ENCODE measurements around the gene CRKL. TPM values are rescaled to one million over a fixed set of nuclear protein-coding genes. Genes with fewer than 3 reads are reported as not detected.
"Not testable (repeated sequence)": the region's sequence is repeated elsewhere in the genome, so short reads cannot be mapped to it uniquely, and the experiment has no call there.

Gene CRKL
- total RNA-seq, 1 donor from 2014 or later: 54.1 TPM

DNA sequence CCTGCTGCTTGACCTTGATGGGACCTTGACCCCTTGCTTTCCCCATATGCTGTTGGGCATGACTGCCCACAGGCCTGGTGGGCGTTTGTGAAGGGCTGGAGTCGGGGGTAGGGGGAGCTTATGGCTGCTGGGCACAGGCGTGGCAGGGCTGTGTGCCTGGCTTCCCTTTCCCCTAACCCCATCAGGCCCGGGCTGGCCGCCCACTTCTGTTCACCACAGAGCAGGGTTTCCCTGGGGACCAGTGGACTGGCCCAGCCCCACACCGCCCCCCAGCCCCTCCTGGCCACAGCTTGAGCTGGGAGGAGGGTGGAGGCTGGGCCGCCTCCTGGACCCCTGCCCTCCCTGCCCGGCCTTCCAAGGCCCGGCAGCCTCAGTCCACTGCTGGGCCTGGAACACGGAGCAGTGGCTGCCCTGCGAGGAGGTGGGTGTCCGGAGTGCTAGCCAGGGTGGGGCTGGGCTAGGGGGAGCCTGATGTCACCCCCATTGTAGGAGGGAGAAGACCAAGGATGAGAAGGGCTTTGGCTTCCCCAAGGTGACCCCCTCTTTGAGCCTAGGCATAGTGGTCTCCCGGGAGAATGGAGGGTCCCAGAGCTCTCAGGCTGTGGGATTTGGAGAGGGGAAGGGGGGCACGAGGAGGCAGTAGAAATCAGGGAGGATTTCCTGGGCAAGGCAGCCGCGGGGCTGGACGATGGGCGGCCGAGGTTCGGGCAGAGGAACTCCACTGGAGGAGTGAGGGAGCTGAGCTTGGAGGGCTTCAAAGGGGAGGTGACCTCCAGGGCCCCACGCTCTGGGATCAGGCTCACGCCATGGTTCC lies 49.9 kb downstream of the CRKL start, which contains the start of gene AIFM3:
AIFM3 (plus strand) TSS at position 373 of the 814 bp plus-strand sequence. CDS start 690 bp downstream, outside the sequence.
- DNase-seq (ENCODE audit: low spot score): no peak

DNA sequence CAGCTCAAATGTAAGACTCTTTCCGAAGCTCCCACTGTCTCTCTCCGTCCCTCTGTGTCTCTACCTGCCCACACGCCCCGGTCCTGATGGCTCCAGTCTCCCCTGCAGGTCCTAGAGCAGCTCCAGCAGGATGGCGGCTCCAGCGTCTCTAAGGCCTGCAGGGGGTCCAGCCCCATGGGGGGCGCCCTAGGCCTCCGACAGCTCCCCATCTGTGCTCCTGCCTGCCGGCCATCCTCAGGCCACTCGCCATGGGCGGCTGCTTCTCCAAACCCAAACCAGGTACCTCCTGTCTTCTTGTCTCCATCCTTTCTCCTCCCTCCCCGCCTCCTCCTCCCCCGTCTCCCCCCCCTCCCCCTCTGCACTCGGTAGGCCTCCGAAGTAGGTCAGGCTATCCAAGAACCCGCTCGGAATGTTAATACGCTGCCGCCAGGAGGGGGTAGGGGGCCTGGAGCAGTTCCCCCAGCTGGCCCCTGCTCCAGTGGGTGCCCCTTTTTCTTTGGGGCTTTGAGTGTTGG lies 50.5 kb downstream of the CRKL start:
- DNase-seq (ENCODE audit: low spot score): no peak

DNA sequence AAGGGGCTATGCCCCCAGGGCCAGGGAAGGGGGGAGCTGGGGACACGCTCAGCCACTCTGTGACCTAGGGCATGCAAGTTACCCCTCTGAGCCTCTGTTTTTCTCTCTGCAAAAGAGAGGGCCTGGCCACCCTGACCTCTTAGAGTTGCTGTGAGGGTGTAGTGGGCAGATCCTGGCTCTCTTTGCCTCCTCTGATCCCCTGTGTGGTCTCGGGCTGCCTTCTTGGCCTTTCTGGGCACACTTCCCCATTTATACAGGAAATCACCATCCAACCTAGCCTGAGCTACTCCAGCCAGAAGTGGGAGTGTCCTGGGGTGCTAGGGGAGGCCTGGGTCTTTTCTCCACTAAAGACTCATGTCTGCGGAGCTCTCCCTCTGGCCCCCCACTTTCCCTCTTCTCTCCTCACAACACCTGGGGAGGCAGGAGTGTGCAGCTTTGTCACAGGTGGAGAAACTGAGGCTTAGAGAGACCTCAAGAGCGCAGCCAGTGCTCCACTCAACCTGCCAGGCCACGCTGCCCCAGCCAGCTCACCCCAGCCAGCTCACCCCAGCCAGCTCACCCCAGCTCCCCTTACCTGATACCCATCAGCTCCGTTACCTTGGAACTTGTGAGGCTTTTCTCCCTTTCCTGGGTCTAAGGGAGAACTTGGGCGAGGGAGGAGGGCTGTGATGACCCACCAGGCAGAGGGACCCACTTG lies 51.2 kb downstream of the CRKL start:
- DNase-seq (ENCODE audit: low spot score): no peak

DNA sequence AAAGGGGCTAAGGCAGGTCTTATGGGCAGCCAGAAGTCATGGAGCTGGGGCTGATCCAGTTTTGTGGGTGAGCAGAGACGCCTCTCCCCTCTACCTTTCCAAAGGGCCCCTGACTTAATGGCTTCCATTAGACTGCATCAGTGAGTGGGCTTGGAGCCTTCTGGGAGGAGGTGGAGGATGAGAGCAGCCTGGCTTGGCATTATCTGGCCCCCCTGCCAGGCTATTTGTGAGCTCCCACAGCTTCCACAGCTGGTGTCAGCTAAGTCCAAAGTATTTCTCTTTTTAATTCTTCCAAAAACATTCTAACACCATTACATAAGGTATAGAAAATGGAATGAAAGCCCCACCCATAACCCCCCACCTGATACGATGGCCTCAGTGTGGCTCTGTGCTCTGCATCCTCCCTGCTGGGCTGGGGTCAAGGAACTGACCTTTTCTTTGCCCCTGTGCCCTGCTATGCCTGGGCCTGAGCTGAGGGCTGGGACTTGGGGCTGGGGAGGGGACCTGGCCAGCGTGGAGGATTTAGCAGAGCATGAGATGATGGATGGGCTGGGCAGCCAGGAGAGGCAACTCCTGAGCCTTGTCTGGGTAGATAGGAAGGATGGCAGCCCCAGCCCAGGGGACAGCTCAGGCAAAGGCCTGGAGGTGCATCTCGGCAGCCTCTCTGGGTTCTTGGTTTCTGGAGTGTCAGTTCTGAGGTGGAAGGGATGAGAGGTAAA lies 53.9 kb downstream of the CRKL start:
- no peak for DNase-seq (ENCODE audit: low spot score)

DNA sequence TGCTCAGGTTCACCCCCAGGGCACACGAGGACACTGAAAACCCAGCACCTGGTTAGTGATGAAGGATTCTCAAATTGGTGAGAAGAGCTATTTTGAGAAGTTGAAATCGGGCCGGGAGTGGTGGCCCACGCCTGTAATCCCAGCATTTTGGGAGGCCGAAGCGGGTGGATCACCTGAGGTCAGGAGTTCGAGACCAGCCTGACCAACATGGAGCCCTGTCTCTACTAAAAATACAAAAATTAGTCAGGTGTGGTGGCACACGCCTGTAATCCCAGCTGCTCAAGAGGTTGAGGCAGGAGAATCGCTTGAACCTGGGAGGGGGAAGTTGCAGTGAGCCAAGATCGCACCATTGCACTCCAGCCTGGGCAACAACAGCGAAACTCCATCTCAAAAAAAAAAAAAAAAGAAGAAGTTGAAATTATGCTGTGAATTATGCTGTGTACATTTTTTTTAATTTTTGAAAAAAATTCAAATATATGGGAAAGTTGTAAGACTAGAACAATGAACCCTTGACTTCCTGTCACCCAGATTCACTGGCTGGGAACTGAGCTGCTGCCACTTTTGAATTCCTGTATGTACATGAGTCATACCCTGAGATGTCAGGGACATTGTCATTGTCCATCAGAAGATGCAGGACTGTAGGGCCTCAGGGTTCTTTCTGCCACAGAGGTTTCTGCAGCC lies 54.9 kb downstream of the CRKL start:
- not testable (repeated sequence) for DNase-seq (ENCODE audit: low spot score)

DNA sequence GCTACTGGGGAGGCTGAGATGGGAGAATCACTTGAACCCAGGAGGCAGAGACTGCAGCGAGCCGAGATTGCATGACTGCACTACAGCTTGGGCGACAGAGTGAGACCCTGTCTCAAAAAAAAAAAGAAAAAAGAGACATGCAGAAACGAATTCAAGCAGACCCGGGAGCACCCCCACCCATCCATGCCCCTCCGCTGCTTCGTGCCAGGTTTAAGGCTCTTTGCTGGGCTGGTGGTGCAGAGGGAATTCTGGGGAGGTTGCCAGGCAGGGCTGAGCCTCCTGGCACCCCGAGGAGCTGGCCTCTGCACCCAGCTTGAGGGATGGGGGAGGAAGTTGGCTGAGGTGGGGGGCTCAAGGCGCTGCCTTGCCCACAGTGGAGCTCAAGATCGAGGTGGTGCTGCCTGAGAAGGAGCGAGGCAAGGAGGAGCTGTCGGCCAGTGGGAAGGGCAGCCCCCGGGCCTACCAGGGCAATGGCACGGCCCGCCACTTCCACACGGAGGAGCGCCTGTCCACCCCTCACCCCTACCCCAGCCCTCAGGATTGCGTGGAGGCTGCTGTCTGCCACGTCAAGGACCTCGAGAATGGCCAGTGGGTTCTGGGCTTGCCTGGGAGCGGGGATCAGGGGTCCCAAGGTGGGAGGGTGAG lies 55.8 kb downstream of the CRKL start:
- DNase-seq (ENCODE audit: low spot score): no peak

DNA sequence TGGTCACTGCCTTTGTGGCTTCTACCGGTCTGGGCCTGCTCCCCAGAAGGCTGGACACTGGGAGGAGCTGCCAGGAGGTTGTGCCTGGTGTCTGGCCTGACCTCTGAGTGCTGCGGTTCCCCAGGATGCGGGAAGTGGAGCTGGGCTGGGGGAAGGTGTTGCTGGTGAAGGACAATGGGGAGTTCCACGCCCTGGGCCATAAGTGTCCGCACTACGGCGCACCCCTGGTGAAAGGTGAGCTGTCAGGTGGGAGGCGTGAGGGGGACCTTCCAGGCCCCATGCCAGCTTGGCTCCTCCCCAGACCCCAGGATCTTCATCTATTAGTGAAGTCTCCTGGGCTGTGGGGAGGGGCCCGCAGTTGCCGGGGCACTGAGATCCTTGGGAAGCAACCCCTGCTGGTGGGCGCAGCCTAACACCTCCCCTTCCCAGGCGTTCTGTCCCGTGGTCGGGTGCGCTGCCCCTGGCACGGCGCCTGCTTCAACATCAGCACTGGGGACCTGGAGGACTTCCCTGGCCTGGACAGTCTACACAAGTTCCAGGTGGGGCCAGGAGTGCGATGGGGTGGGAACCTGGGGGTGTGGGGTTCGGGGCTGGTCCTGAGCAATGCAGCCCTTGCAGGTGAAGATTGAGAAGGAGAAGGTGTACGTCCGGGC lies 56.6 kb downstream of the CRKL start:
- no peak for DNase-seq (ENCODE audit: low spot score)

DNA sequence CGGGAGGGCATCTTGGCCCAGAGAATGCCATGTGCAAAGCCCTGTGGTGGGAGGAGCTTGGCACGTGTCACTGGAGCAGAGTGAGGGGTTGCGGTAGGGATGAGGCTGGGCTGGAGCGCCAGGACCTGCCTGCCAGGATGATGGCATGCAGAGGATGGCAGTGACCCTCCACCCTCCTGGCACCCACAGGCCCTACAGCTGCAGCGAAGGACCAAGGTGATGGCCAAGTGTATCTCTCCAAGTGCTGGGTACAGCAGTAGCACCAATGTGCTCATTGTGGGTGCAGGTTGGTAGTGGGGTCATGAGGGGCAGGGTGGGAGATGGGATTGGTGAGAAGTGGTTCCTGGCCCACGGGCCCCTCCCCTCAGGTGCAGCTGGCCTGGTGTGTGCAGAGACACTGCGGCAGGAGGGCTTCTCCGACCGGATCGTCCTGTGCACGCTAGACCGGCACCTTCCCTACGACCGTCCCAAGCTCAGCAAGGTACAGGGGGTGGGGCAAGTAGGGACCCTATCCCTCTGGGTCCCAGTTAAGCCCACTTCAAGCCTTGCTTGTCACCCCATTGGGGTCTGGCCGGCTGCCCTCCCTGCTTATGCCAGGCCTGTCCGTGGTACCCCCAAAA lies 57.2 kb downstream of the CRKL start:
- no peak for DNase-seq (ENCODE audit: low spot score)

DNA sequence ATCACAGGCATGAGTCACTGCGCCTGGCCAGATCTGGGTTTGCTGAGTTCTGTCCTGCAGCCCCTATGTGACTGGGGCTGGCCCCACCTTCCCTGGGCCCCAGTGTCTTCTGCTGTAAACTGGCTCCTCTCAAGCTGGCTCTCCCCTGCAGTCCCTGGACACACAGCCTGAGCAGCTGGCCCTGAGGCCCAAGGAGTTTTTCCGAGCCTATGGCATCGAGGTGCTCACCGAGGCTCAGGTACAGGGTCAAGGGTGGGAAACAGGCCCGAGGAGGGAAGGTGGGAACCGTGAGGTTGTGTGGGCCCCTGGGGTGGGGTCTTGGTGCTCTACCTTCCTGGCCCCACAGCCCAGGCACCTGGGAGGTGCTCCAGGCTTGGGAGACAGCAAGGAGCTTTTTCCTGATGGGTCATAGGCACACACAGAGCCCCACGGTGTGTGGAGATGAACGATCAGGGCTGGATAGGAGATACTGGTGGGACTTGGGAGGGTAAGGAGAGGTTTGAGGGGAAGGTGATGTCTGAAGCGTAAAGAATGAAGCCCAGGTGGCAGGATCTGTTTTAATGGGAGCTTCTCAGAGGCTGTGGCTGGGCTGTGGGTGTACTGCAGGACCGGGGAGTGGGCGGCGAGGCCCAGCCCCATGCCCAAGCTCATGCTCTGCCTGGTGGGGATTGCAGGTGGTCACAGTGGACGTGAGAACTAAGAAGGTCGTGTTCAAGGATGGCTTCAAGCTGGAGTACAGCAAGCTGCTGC lies 58.5 kb downstream of the CRKL start:
- DNase-seq (ENCODE audit: low spot score): no peak

DNA sequence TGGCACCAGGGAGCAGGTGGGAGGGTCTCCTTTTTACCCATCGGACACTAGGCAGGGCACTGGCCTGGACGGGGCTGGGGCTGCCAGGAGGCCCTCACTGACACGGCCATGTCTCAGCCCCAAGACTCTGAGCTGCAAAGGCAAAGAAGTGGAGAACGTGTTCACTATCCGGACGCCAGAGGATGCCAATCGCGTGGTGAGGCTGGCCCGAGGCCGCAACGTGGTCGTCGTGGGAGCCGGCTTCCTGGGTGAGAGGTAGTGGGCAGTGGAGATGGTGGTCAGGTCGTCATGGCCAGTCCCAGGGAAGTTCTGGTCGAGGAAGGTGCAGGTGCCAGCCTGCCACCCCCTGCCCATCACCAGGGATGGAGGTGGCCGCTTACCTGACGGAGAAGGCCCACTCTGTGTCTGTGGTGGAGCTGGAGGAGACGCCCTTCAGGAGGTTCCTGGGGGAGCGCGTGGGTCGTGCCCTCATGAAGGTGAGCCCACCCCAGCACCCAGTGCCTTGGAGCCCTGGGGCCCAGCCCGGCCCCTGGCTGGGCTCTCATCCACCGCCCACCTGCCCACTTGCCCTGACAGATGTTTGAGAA lies 59.2 kb downstream of the CRKL start:
- no peak for DNase-seq (ENCODE audit: low spot score)

DNA sequence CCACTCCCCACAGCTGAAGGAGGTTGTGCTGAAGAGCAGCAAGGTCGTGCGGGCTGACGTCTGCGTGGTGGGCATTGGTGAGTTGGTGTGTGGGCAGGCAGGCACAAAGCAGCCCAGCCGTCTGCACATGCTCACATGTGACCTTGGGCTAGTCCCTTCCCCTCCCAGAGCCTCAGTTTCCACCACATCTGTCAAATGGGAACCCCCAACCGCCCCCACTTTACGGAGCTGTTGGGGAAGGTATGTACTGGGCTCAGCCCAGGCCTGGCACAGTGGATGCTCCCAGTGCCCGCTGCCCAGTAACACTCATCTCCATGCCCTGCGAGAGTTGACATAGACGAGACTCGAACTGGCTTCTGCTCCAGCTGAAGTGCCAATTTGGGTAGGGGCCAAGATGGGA lies 59.8 kb downstream of the CRKL start:
- DNase-seq (ENCODE audit: low spot score): no peak

DNA sequence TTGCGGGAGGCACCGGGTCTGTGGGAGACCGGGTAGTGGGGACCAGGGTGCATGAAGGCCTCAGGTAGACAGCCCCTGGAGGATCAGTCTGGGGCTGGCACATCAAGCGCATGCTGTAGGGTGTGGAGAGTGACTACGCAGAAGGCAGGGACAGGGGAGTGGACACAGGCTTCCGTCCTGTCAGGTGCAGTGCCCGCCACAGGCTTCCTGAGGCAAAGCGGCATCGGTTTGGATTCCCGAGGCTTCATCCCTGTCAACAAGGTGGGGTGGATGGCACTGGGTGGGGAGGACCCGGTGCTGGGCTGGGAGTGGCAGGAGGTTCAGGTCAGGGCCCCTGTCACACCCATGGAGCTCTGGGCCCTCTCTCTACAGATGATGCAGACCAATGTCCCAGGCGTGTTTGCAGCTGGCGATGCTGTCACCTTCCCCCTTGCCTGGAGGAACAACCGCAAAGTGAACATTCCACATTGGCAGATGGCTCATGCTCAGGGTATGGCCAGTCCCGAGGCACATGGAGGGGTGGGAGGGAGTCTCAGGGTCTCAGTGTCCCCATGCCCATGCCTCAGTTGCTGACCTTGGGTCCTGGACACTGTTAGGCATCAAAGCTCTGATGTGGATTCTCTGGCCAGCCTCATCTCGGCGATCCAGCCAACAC lies 60.4 kb downstream of the CRKL start:
- no peak for DNase-seq (ENCODE audit: low spot score)

DNA sequence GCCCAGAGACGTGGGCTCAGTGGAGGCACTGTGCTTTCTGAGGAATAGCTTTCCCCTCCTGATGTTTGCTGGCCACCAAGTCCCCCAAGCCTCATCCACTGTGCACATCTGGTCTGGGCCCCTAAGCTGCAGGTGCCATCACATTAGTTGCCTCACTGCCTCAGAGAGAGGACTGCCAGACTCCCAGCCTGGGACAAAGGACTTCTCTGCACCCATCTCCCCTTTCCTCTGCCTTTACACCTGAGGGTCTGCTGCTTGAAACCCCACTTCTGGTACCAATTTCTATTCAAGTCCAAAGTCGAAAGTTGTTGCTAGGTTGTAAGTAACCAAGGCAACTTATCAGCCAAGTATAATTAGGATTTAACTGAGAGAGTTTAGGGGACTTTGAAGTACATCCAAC lies 61.2 kb downstream of the CRKL start:
- DNase-seq (ENCODE audit: low spot score): no peak

DNA sequence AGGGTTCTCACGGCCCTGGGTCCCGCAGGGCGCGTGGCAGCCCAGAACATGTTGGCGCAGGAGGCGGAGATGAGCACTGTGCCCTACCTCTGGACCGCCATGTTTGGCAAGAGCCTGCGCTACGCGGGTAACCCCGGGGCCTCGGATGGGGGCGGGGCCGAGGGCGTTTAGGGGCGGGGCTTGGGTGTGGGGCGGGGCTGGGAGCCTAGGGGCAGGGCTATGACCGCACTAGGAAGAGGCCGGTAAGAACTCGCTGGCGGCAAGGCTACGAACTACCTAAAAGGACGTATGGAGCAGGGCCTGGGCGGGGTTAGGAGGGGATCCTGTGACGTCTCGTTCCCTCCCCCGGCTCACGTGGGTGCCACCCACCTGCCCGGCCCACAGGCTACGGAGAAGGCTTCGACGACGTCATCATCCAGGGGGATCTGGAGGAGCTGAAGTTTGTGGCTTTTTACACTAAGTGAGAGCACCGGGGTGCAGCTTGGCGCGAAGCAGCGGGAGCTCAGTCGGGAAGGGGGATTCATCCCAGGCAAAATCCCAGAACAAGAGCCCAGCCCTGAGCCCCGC lies 62.1 kb downstream of the CRKL start:
- DNase-seq (ENCODE audit: low spot score): peak; percentile 85

DNA sequence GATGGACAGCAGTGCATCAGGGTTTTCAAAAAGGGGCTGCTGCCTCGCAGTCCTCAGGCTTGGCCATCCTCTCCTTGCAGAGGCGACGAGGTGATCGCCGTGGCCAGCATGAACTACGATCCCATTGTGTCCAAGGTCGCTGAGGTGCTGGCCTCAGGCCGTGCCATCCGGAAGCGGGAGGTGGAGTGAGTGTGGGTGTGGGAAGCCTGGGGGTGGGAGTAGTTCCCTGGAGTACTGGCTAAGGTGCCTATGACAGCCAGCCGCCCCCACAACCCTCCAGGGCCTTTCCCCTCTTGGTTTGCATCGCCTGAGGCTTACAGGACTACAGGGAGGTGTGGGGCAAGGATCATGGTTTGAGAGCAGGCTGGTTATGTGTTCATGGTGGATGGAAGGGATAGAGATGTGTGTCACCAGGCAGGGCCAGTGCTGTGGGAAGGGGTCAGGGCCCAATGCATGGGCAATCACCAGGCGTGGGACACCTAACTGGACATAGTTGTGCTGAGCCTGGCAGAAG lies 62.8 kb downstream of the CRKL start:
- no peak for DNase-seq (ENCODE audit: low spot score)

DNA sequence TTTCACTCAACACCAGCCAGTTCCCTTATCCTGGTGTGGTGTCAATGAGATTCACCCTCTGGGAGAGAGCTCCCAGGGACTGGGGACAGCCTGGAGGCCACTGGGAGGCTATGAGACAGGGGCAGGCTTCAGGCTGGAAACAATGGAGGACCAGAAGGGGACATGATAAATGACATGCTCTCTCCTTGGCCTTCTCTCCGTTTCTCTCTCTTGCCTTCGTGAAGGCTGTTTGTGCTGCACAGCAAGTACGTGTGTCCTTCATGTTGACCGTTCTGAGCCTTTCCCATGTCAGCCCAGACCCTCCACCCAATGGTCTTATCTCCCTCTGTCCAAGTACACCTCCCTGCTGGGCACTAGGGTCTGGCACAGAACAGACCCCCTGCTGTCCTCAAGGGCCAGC lies 63.3 kb downstream of the CRKL start:
- no peak for DNase-seq (ENCODE audit: low spot score)

DNA sequence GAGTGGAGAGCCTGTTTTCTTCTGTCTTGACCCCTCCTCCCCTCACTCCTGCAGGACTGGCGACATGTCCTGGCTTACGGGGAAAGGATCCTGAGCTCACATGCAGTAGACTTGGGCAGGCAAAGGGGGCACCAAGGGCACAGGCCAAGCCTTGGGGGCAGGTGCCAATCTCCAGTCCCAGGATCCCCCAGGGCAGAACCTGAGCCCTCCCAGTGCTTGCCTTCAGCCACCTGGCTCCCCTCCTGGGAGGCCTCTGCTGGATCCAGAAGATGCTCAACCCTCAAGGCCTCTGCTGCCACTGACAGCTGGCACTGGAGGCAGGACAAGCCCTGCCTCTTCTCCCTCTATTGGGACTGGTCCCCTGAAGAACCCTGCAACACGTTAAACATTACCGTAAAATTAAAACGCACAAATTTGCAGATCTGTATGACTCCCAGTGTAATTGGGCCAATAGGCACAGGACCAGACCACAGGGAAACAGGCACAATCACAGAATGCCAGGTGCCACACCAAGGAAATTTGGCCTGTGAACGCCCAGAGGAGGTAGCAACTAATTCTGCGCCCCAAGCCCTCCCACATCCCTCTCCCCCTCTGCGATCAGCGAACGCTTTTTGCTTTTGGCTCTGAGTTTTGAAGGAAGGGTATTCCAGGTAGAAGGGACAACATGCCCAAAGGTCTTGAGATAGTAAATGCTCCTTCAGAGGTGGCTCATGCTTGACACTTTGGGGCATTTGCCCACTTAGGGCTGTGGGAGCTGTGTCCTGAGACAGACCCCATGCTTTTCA lies 63.9 kb downstream of the CRKL start:
- DNase-seq (ENCODE audit: low spot score): no peak
